22Rv1 (cell line): ENCODE data around the gene ARFGAP2.

ENCODE experiments used
- ZFX ChIP-seq: fragments of 450-650 bp; IDR thresholded peaks from 2 replicates; pipeline ENCODE4 v1.6.1; 2017; ENCODE audit warnings: antibody characterized with exemption, borderline replicate concordance
- TF ChIP-seq, protein P1 (sequence below): fragments of 450-650 bp; IDR thresholded peaks from 2 replicates; pipeline ENCODE4 v1.5.1; 2017; ENCODE audit warnings: mild to moderate bottlenecking

DNA sequence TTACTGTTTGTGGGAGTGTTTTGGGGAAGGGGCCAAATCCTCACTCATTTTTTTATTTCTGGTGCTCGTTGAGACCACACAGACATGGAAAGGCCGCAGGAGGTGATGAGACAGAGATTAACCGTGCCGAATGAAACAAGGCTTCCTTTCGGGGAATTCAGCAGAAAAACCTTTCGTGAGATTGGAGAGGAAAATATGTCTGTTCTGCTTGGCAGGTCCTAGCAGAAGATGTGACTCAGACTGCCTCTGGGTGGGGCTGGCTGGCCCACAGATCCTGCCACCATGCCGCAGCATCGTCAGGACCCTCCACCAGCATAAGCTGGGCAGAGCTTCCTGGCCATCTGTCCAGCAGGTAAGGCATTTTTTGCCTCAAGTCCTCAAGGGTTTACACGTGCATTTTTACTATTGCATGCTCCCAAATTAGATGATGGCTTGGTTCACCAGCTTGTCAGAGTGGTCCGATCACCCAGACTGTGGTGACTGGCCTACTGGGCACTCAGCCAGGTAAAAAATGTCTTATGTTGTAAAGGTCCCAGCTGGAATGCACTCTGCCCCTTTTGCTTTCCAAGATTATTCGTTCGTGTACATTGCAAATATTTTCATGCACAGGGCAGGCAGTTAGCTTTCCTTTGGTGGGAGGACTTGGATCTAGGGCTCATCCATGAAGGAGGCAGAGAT lies 39.6 kb upstream of the ARFGAP2 start:
- TF ChIP-seq, protein P1, sequence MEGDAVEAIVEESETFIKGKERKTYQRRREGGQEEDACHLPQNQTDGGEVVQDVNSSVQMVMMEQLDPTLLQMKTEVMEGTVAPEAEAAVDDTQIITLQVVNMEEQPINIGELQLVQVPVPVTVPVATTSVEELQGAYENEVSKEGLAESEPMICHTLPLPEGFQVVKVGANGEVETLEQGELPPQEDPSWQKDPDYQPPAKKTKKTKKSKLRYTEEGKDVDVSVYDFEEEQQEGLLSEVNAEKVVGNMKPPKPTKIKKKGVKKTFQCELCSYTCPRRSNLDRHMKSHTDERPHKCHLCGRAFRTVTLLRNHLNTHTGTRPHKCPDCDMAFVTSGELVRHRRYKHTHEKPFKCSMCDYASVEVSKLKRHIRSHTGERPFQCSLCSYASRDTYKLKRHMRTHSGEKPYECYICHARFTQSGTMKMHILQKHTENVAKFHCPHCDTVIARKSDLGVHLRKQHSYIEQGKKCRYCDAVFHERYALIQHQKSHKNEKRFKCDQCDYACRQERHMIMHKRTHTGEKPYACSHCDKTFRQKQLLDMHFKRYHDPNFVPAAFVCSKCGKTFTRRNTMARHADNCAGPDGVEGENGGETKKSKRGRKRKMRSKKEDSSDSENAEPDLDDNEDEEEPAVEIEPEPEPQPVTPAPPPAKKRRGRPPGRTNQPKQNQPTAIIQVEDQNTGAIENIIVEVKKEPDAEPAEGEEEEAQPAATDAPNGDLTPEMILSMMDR, result no peak
- TF ChIP-seq ZFX, result no peak
